ENCODE results near the gene MAPK6. TPM values are rescaled to one million over a fixed set of nuclear protein-coding genes. Genes with fewer than 3 reads are reported as not detected.
A peak's percentile ranks its signal among the peaks of the same experiment; 100 is the strongest.

MAPK6 gene
- total RNA-seq, 2 donors from 2014 or later, result 21.7 to 22.8 TPM

GRCh38 chr15:52099651-52100272 lies 80.7 kb downstream of the MAPK6 start:
- H3K27ac Mint-ChIP-seq, result no peak overlapping the region
- no peaks in the 10 kb centered on the region for H3K9me3 Mint-ChIP-seq
- no peaks in the 10 kb centered on the region for H3K27me3 Mint-ChIP-seq (ENCODE audit: low read depth)
- ATAC-seq (replicated peaks in 1 of 2) (no peak), DNase-seq (no peak)
- H3K4me3 Mint-ChIP-seq, result no peak overlapping the region
- no peaks in the 10 kb centered on the region for H3K36me3 Mint-ChIP-seq (ENCODE audit: insufficient read depth in 2 of 2)
- no peaks in the 10 kb centered on the region for H3K4me1 Mint-ChIP-seq (ENCODE audit: low read depth)

- no peaks in the 10 kb centered on the region for H3K27me3 Mint-ChIP-seq (ENCODE audit: low read depth)
Measured at GRCh38 chr15:52100807-52101442, 81.9 kb downstream of the MAPK6 start.

GRCh38 chr15:52101542-52102323 lies 82.7 kb downstream of the MAPK6 start:
- no peak for DNase-seq
- no peaks in the 10 kb centered on the region for H3K36me3 Mint-ChIP-seq (ENCODE audit: insufficient read depth in 2 of 2)
- no peaks in the 10 kb centered on the region for H3K9me3 Mint-ChIP-seq
- H3K4me1 Mint-ChIP-seq (ENCODE audit: low read depth), result no peaks in the 10 kb centered on the region
- no peaks in the 10 kb centered on the region for H3K27me3 Mint-ChIP-seq (ENCODE audit: low read depth)
- ATAC-seq (replicated peaks in 1 of 2), result no peak
- H3K27ac Mint-ChIP-seq, result no peak overlapping the region
- H3K4me3 Mint-ChIP-seq, result no peak overlapping the region

More at GRCh38 chr15:52100807-52101442, 81.9 kb downstream of the MAPK6 start:
- ATAC-seq (replicated peaks in 1 of 2) (no peak), DNase-seq (peak in 1 of 2 donors; percentile 36)
- Mint-ChIP-seq H3K4me3 (no peak overlapping the region), H3K36me3 (ENCODE audit: insufficient read depth in 2 of 2) (no peaks in the 10 kb centered on the region), H3K4me1 (ENCODE audit: low read depth) (no peaks in the 10 kb centered on the region), H3K9me3 (no peaks in the 10 kb centered on the region), H3K27ac (no peak overlapping the region)

- no peaks in the 10 kb centered on the region for H3K36me3 Mint-ChIP-seq (ENCODE audit: insufficient read depth in 2 of 2)
- no peaks in the 10 kb centered on the region for H3K27me3 Mint-ChIP-seq (ENCODE audit: low read depth)
- no peak overlapping the region for H3K4me3 Mint-ChIP-seq
- H3K4me1 Mint-ChIP-seq (ENCODE audit: low read depth), result no peaks in the 10 kb centered on the region
- no peak for DNase-seq
- ATAC-seq (replicated peaks in 1 of 2), result no peak
- H3K27ac Mint-ChIP-seq, result no peak overlapping the region
- H3K9me3 Mint-ChIP-seq, result no peaks in the 10 kb centered on the region
Measured at GRCh38 chr15:52102463-52102862, 83.4 kb downstream of the MAPK6 start.

- ATAC-seq (replicated peaks in 1 of 2), result peak; percentile 79 to 89
- Mint-ChIP-seq H3K27me3 (ENCODE audit: low read depth) (peaks cover 1% of the 10 kb centered on the region), H3K9me3 (no peaks in the 10 kb centered on the region), H3K27ac (no peak overlapping the region), H3K4me3 (no peak overlapping the region), H3K4me1 (ENCODE audit: low read depth) (no peaks in the 10 kb centered on the region), H3K36me3 (ENCODE audit: insufficient read depth in 2 of 2) (no peaks in the 10 kb centered on the region)
- peak; percentile 11 to 14 for DNase-seq
Measured at GRCh38 chr15:52103217-52104207, 84.5 kb downstream of the MAPK6 start.

GRCh38 chr15:52104532-52105004 lies 85.5 kb downstream of the MAPK6 start:
- H3K9me3 Mint-ChIP-seq, result no peaks in the 10 kb centered on the region
- H3K27ac Mint-ChIP-seq, result no peak overlapping the region
- no peaks in the 10 kb centered on the region for H3K36me3 Mint-ChIP-seq (ENCODE audit: insufficient read depth in 2 of 2)
- no peaks in the 10 kb centered on the region for H3K4me1 Mint-ChIP-seq (ENCODE audit: low read depth)
- H3K4me3 Mint-ChIP-seq, result no peak overlapping the region
- DNase-seq (no peak), ATAC-seq (replicated peaks in 1 of 2) (no peak)
- H3K27me3 Mint-ChIP-seq (ENCODE audit: low read depth), result peaks cover 8% of the 10 kb centered on the region

- Mint-ChIP-seq H3K4me1 (ENCODE audit: low read depth) (no peaks in the 10 kb centered on the region), H3K36me3 (ENCODE audit: insufficient read depth in 2 of 2) (no peaks in the 10 kb centered on the region), H3K4me3 (no peak overlapping the region), H3K27ac (no peak overlapping the region), H3K27me3 (ENCODE audit: low read depth) (peaks cover 17% of the 10 kb centered on the region), H3K9me3 (no peaks in the 10 kb centered on the region)
- ATAC-seq (replicated peaks in 1 of 2) (no peak), DNase-seq (no peak)
Measured at GRCh38 chr15:52105846-52106245, 86.8 kb downstream of the MAPK6 start.

GRCh38 chr15:52106641-52107040 lies 87.6 kb downstream of the MAPK6 start:
- ATAC-seq (replicated peaks in 1 of 2) (no peak), DNase-seq (no peak)
- Mint-ChIP-seq H3K4me3 (no peak overlapping the region), H3K4me1 (ENCODE audit: low read depth) (no peaks in the 10 kb centered on the region), H3K27ac (no peak overlapping the region), H3K27me3 (ENCODE audit: low read depth) (peaks cover 24% of the 10 kb centered on the region), H3K9me3 (no peaks in the 10 kb centered on the region), H3K36me3 (ENCODE audit: insufficient read depth in 2 of 2) (no peaks in the 10 kb centered on the region)

- Mint-ChIP-seq H3K4me1 (ENCODE audit: low read depth) (no peaks in the 10 kb centered on the region), H3K9me3 (no peaks in the 10 kb centered on the region), H3K27ac (no peak overlapping the region), H3K27me3 (ENCODE audit: low read depth) (peaks cover 24% of the 10 kb centered on the region), H3K4me3 (no peak overlapping the region), H3K36me3 (ENCODE audit: insufficient read depth in 2 of 2) (no peaks in the 10 kb centered on the region)
- DNase-seq, result no peak
- no peak for ATAC-seq (replicated peaks in 1 of 2)
Measured at GRCh38 chr15:52107238-52107637, 88.2 kb downstream of the MAPK6 start.

- Mint-ChIP-seq H3K4me1 (ENCODE audit: low read depth) (no peaks in the 10 kb centered on the region), H3K9me3 (no peaks in the 10 kb centered on the region), H3K27ac (no peak overlapping the region), H3K4me3 (no peak overlapping the region), H3K36me3 (ENCODE audit: insufficient read depth in 2 of 2) (no peaks in the 10 kb centered on the region), H3K27me3 (ENCODE audit: low read depth) (peaks cover 24% of the 10 kb centered on the region)
- DNase-seq (no peak), ATAC-seq (replicated peaks in 1 of 2) (peak in 1 of 2 donors; percentile 47)
Measured at GRCh38 chr15:52109559-52110451, 90.8 kb downstream of the MAPK6 start.

GRCh38 chr15:52111517-52112202 lies 92.6 kb downstream of the MAPK6 start:
- Mint-ChIP-seq H3K27me3 (ENCODE audit: low read depth) (peaks cover 24% of the 10 kb centered on the region), H3K36me3 (ENCODE audit: insufficient read depth in 2 of 2) (no peaks in the 10 kb centered on the region), H3K4me1 (ENCODE audit: low read depth) (no peaks in the 10 kb centered on the region), H3K4me3 (peak overlapping the region; percentile 79 to 81), H3K9me3 (no peaks in the 10 kb centered on the region), H3K27ac (no peak overlapping the region)
- DNase-seq, result no peak
- no peak for ATAC-seq (replicated peaks in 1 of 2)

All from activated T-cell treated with anti-CD3 and anti-CD28 coated beads, Interleukin-2, amount 50 U/mL, for 72 hours (primary cell).